ENCODE measurements around the gene GFOD1.

GRCh38 chr6:13378669-13379590 lies 108.5 kb downstream of the GFOD1 start:
- TF ChIP-seq ARNT (IDR thresholded peaks at IDR 0.05) (no peak), TARDBP (IDR thresholded peaks at IDR 0.05) (no peak), NFRKB (IDR thresholded peaks at IDR 0.05) (no peak), SP1 (IDR thresholded peaks at IDR 0.05) (no peak)
